Stomach smooth muscle (tissue), 2 donors: ENCODE data around the gene VASP.
A peak's percentile ranks its signal among the peaks of the same experiment; 100 is the strongest.
"Not testable (repeated sequence)": the region's sequence is repeated elsewhere in the genome, so short reads cannot be mapped to it uniquely, and the experiment has no call there.

Experiments used
- H3K27ac ChIP-seq: one replicate; pipeline ENCODE4 v1.7.0; 2013; ENCODE audit warnings: mild to moderate bottlenecking, low read length, inconsistent platforms
- H3K27me3 ChIP-seq, 2 donors: one replicate each; pipeline ENCODE4 v1.7.0; 2013; ENCODE audit warnings: low read length in 2 of 2; ENCODE audit not compliant: insufficient read depth in 2 of 2, control insufficient read depth in 1 of 2
- H3K36me3 ChIP-seq, 2 donors: one replicate each; pipeline ENCODE4 v1.7.0; 2013; ENCODE audit warnings: low read length in 2 of 2; ENCODE audit not compliant: control insufficient read depth in 2 of 2, insufficient read depth in 2 of 2
- H3K4me1 ChIP-seq: one replicate; pipeline ENCODE4 v1.7.0; 2013; ENCODE audit warnings: low read length; ENCODE audit not compliant: control insufficient read depth, insufficient read depth
- H3K4me3 ChIP-seq, 2 donors: one replicate each; pipeline ENCODE4 v1.7.0; 2013; ENCODE audit warnings: low read length in 2 of 2
- H3K9ac ChIP-seq, 2 donors: one replicate each; pipeline ENCODE4 v1.7.0; 2013; ENCODE audit warnings: low read length in 2 of 2, mild to moderate bottlenecking in 1 of 2
- H3K9me3 ChIP-seq, 2 donors: one replicate each; pipeline ENCODE4 v1.7.0; 2013; ENCODE audit warnings: low read length in 2 of 2; ENCODE audit not compliant: control insufficient read depth in 2 of 2
- donor health status: healthy.
- donor health status: Pancreatic carcinoma.

The VASP gene

GRCh38 chr19:45508861-45509691 is 1.8 kb downstream of the VASP start:
- Histone ChIP-seq H3K9me3 (no peaks in the 10 kb centered on the region), H3K36me3 (no peaks in the 10 kb centered on the region), H3K9ac (peak overlapping the region; percentile 98 to 99), H3K27ac (peak overlapping the region; percentile 99), H3K27me3 (no peaks in the 10 kb centered on the region), H3K4me3 (peak overlapping the region; percentile 89 to 96), H3K4me1 (peaks cover 33% of the 10 kb centered on the region)

GRCh38 chr19:45509692-45510015 is 2.4 kb downstream of the VASP start:
- H3K4me3 ChIP-seq: peak overlapping the region; percentile 76 to 96
- no peaks in the 10 kb centered on the region for H3K9me3 ChIP-seq
- H3K27ac ChIP-seq: peak overlapping the region; percentile 99
- no peaks in the 10 kb centered on the region for H3K36me3 ChIP-seq
- peaks cover 39% of the 10 kb centered on the region for H3K4me1 ChIP-seq
- H3K9ac ChIP-seq: peak overlapping the region; percentile 86 to 90
- no peaks in the 10 kb centered on the region for H3K27me3 ChIP-seq

GRCh38 chr19:45510352-45510751 is 3.1 kb downstream of the VASP start:
- H3K4me3 ChIP-seq: peak overlapping the region in 1 of 2 donors; percentile 96

GRCh38 chr19:45511074-45511473 is 3.8 kb downstream of the VASP start:
- no peak overlapping the region for H3K4me3 ChIP-seq
- no peaks in the 10 kb centered on the region for H3K9me3 ChIP-seq
- H3K36me3 ChIP-seq: peaks cover 5% of the 10 kb centered on the region in 2 donors
- H3K9ac ChIP-seq: no peak overlapping the region
- no peak overlapping the region for H3K27ac ChIP-seq
- peaks cover 48% of the 10 kb centered on the region for H3K4me1 ChIP-seq
- no peaks in the 10 kb centered on the region for H3K27me3 ChIP-seq

More at GRCh38 chr19:45510352-45510751, 3.1 kb downstream of the VASP start:
- H3K36me3 ChIP-seq, H3K27me3 ChIP-seq, H3K9ac ChIP-seq, H3K9me3 ChIP-seq: not testable (repeated sequence)
- peak overlapping the region; percentile 99 for H3K27ac ChIP-seq
- peaks cover 45% of the 10 kb centered on the region for H3K4me1 ChIP-seq

GRCh38 chr19:45512881-45513483 is 5.7 kb downstream of the VASP start:
- no peaks in the 10 kb centered on the region for H3K27me3 ChIP-seq
- no peak overlapping the region for H3K27ac ChIP-seq
- H3K9ac ChIP-seq: no peak overlapping the region
- no peaks in the 10 kb centered on the region for H3K9me3 ChIP-seq
- no peak overlapping the region for H3K4me3 ChIP-seq
- peaks cover 41% of the 10 kb centered on the region for H3K4me1 ChIP-seq
- peaks cover 6 to 7% of the 10 kb centered on the region in 2 donors for H3K36me3 ChIP-seq

GRCh38 chr19:45514376-45515051 is 7.2 kb downstream of the VASP start:
- peaks cover 12 to 13% of the 10 kb centered on the region in 2 donors for H3K36me3 ChIP-seq
- H3K4me3 ChIP-seq: no peak overlapping the region
- peak overlapping the region; percentile 41 for H3K27ac ChIP-seq
- peak overlapping the region; percentile 16 to 51 for H3K9ac ChIP-seq
- no peaks in the 10 kb centered on the region for H3K27me3 ChIP-seq
- no peaks in the 10 kb centered on the region for H3K9me3 ChIP-seq
- peaks cover 38% of the 10 kb centered on the region for H3K4me1 ChIP-seq

- H3K4me3 ChIP-seq: no peak overlapping the region
- peak overlapping the region; percentile 41 for H3K27ac ChIP-seq
- H3K27me3 ChIP-seq: no peaks in the 10 kb centered on the region
- H3K36me3 ChIP-seq: peaks cover 12 to 17% of the 10 kb centered on the region in 2 donors
- no peaks in the 10 kb centered on the region for H3K9me3 ChIP-seq
- peaks cover 32% of the 10 kb centered on the region for H3K4me1 ChIP-seq
- no peak overlapping the region for H3K9ac ChIP-seq
Observed at GRCh38 chr19:45515081-45515624, 7.9 kb downstream of the VASP start.

- Histone ChIP-seq H3K27ac (no peak overlapping the region), H3K9ac (peak overlapping the region in 1 of 2 donors; percentile 21), H3K4me1 (peaks cover 32% of the 10 kb centered on the region), H3K27me3 (no peaks in the 10 kb centered on the region), H3K36me3 (peaks cover 14 to 21% of the 10 kb centered on the region in 2 donors), H3K4me3 (no peak overlapping the region), H3K9me3 (no peaks in the 10 kb centered on the region)
Observed at GRCh38 chr19:45515807-45516401, 8.6 kb downstream of the VASP start.

GRCh38 chr19:45517238-45517637 is 10.0 kb downstream of the VASP start:
- H3K4me3 ChIP-seq: no peak overlapping the region
- peaks cover 20 to 25% of the 10 kb centered on the region in 2 donors for H3K36me3 ChIP-seq
- H3K27ac ChIP-seq: no peak overlapping the region
- H3K9me3 ChIP-seq: no peaks in the 10 kb centered on the region
- H3K27me3 ChIP-seq: no peaks in the 10 kb centered on the region
- peaks cover 27% of the 10 kb centered on the region for H3K4me1 ChIP-seq
- no peak overlapping the region for H3K9ac ChIP-seq

GRCh38 chr19:45517641-45518468 is 10.6 kb downstream of the VASP start:
- Histone ChIP-seq H3K9me3 (no peaks in the 10 kb centered on the region), H3K27ac (no peak overlapping the region), H3K27me3 (no peaks in the 10 kb centered on the region), H3K4me3 (no peak overlapping the region), H3K9ac (no peak overlapping the region), H3K4me1 (peaks cover 27% of the 10 kb centered on the region), H3K36me3 (peaks cover 23 to 29% of the 10 kb centered on the region in 2 donors)
